GM21390 (cell line): Measurements from ENCODE around the gene DPP6.
"Not testable (repeated sequence)": the region's sequence is repeated elsewhere in the genome, so short reads cannot be mapped to it uniquely, and the experiment has no call there.

ENCODE experiments used
- ATAC-seq: cut with Tn5 transposase; IDR thresholded peaks from one replicate; pipeline ENCODE4 v1.9.1; 2021; ENCODE audit not compliant: unreplicated experiment

Gene DPP6

GRCh38 chr7:154646126-154647013 lies 594.2 kb downstream of the DPP6 start:
- no peak for ATAC-seq

DNA sequence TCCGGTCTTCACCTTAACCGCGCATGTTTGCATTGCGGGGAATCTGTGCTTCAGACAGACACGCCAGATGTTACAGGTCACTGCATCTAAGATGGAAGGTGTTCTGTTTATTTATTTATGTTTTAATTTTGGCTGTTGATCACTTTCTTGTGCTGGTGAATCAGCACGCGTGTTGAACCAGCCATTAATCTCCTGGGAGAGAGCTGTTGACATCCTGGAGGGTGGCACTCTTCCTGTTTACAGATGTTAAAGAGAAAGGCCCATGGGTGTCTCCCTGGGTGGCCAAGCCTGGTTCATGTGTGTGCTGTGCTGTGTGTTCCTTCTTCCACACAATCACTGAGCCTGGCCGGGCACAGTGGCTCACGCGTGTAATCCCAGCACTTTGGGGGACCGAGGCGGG lies 595.4 kb downstream of the DPP6 start:
- no peak for ATAC-seq

DNA sequence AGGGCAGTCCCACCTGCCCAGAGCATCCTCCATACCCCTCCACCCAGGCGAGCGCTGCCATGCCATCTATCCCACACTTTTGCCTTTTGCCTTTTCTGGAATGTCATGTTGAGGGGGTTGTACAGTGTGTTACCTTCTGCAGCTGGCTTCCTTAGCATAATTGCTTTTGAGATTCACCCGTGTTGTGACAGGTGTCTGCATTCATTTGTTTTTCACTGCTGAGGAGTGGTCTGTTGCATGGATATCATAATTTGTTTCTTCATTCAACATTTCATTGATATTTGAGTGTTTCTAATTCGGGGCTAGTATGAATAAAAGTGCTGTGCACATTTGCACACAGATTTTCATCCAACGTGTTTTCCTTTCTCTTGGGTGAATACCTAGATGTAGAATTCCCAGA lies 596.8 kb downstream of the DPP6 start:
- ATAC-seq: no peak

DNA sequence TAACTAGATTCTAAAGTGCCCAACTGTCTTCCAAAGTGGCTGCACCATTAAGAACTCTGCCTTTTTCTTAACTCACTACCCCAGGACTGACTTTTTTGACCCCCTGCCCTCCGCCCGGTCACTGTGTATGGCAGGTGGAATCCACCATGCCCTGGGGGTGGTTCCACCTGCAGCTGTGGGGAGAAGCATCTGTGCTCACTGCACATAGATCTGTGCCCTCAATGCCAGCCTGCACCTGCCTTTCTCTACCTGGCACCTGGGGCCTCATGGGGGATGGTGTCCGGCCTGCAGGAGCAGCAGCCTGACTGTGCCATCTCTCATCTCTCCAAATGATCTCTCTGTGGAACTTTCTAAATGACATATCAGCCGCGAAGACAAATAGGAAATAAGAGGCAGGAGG lies 597.2 kb downstream of the DPP6 start:
- ATAC-seq: no peak

- no peak for ATAC-seq
Measured at GRCh38 chr7:154650275-154650674, 598.1 kb downstream of the DPP6 start.

- ATAC-seq: no peak
Measured at GRCh38 chr7:154651501-154651900, 599.3 kb downstream of the DPP6 start.

- no peak for ATAC-seq
Measured at GRCh38 chr7:154652564-154652963, 600.4 kb downstream of the DPP6 start.

- no peak for ATAC-seq
Measured at GRCh38 chr7:154653281-154653680, 601.1 kb downstream of the DPP6 start.

GRCh38 chr7:154656618-154657017 lies 604.4 kb downstream of the DPP6 start:
- ATAC-seq: no peak

- ATAC-seq: no peak
Measured at GRCh38 chr7:154666768-154667167, 614.6 kb downstream of the DPP6 start.

GRCh38 chr7:154672659-154673415 lies 620.6 kb downstream of the DPP6 start:
- no peak for ATAC-seq

DNA sequence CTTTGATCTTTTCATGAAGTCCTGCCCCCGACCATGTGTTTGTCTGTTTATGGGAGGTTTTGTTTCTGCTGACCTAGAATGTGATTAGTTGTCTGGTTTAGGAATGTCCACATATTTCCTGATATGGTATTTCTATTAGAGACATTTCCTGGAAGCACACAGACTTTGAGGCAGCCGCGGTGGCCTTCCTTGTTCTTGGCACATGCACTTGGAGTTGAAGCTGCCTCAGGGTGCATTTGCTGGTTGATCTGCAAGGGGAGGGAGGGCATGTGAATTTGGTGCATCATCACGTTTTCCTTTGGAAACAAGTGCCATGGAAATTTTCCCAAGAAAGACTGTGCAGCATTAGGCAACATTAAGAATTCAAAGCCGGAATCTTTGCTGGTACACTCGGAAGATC lies 622.0 kb downstream of the DPP6 start:
- no peak for ATAC-seq

- no peak for ATAC-seq
Measured at GRCh38 chr7:154675560-154675959, 623.4 kb downstream of the DPP6 start.

- not testable (repeated sequence) for ATAC-seq
Measured at GRCh38 chr7:154676033-154676421, 623.8 kb downstream of the DPP6 start.

- no peak for ATAC-seq
Measured at GRCh38 chr7:154676422-154677073, 624.4 kb downstream of the DPP6 start.

DNA sequence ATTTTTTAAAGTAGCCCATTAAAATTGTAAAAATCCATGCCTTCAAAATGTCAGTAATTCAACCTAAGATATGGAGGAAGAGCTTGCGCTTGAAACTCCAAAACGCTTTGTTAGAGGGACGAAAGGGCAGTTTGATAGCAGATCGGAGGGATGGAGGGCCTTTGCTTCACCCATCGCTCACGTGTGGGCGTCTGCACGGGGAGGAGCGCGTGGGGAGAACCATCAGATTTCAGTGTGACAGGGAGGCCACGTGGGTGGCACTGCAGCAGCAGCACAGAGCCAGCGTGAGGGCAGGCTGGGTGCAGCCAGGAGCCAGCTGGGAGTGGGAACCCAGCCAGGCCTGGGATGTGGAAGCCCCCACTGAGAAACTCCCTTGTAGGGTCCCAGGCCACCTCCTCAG lies 625.3 kb downstream of the DPP6 start:
- ATAC-seq: no peak

DNA sequence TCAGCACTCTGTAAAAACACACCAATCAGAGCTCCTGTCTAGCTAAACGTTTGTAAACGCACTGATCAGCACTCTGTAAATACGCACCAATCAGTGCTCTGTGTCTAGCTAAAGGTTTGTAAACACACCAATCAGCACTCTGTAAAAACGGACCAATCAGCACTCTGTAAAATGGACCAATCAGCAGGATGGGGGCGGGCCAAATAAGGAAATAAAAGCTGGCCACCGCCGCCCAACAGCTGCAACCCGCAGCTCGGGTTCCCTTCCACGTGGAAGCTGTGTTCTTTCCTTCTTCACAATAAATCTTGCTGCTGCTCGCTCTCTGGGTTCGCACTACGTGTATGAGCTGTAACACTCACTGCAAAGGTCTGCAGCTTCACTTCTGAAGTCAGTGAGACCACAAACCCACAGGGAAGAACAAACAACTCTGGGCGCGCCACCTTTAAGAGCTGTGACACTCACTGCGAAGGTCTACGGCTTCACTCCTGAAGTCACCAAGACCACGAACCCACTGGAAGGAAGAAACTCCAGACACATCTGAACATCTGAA lies 625.9 kb downstream of the DPP6 start:
- ATAC-seq: not testable (repeated sequence)

DNA sequence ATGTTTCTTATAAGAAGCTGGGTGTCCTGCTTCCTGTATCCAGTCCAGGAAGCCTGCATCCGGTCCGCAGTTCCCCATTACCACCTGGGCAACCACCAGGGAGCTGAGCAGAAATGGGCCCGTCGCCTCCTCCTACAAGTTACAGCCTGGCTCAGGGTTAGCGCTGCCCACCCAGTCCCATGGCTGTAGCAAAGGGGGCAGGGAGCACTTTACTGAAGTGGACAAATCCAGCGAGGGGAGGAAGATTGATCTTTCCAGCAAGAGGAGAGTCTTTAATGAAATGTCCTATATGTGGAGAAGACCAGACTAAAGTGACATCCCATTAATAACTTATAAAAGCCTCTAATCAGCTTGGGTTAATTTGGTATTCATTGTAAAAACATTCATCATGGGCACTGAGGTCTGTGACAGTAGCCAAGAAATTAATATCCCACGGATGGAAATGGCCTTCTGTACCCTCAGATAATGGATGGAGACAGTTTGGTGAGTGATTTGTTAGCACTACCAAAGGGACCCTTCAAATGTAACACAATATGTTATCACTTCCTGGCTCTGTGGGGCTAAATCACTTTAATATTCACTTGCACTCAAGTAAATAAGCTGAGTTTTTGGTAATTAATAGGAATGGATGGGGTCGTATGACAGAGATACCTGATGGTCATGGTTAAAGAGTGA lies 627.3 kb downstream of the DPP6 start:
- ATAC-seq: no peak

DNA sequence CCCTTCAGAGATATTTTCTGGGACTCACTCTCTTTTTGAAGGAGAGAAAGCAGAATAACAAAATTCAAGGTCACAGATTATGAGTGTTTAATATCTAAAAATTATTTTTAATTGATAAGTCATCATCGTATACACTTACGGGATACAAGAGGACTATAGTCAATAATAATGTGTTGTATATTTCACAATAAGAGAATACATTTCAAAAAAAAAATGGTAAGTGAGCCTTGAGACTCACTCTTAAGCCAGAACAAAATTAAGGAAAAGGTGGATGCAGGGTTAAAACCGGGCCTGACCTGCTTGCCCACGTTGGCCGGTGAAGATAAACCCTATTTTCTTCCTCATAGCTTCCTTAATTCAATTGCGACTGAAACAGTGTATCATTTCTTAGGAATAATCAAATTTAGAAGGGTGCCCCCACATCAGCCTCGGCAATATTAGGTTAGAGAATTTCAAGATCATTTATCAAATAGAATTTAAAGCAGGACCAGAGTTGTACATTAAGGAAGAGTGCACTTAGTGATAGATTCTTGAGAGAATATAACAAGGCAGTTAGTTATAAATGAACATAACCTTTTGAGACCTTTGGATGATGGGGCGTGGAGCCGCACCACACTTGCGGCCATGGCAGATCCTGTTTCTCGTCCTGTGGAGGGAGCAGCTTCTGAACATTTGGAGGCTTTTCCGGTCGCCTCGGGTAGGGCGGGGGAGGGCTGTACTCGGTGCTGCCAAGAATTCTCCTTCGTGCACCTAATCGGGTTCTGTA lies 628.9 kb downstream of the DPP6 start:
- ATAC-seq: no peak

DNA sequence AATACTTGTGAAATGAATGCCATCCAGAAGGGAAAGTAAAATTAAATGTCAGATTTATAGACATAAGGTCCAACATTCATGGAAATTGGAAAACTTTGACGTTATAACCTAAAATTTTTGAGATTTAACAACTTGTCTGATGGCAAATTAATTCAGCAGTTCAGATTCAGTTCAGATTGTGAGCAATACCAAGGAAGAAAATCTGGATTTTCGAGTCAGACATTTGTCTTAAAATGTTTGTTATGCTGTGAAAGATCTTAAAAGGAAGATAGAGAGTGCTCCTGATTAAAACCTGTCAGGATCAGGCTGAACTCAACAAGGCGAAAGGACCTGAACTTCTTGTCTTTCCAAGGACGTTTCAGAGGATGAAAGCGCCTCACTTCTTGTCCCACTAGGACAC lies 629.8 kb downstream of the DPP6 start:
- ATAC-seq: no peak
